Measurements from ENCODE around the gene NME2. TPM values are rescaled to one million over a fixed set of nuclear protein-coding genes. Genes with fewer than 3 reads are reported as not detected.

Gene NME2
- total RNA-seq, 1 experiment from 2014 or later = 529 TPM

GRCh38 chr17:51200846-51201245 is 34.6 kb downstream of the NME2 start:
- no peak for DNase-seq (ENCODE audit: low read depth)

DNA sequence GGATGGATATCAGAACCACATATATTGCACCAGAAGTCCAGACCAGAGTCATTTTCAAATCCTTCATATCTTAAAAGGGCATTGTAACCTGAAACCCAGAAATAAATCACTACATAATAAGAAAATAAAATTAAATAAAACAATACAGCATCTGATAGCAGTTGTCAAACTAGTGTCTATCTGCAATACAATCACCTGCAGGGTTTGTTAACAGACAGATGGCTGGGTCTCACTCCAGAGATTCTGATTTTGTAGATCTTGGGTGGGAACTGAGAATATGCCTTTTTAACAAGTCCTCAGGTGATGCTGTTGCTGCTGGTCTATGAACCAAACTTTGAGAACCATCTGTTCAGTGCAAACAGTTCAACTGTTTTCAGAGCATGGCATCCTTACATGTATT is 37.6 kb downstream of the NME2 start:
- no peak for DNase-seq (ENCODE audit: low read depth)

- no peak for DNase-seq (ENCODE audit: low read depth)
These were observed 48.7 kb downstream of the NME2 start for GRCh38 chr17:51214920-51215319.

- no peak for DNase-seq (ENCODE audit: low read depth)
These were observed 51.7 kb downstream of the NME2 start for GRCh38 chr17:51217946-51218345.

- no peak for DNase-seq (ENCODE audit: low read depth)
These were observed 55.1 kb downstream of the NME2 start for GRCh38 chr17:51221322-51221721.

Other genes with a start within 250 kb of the NME2 start
- 51.6 and 54.2 TPM in 2 replicates for gene SPAG9, start 45.5 kb upstream of the NME2 start, total RNA-seq (2014; rRNA removed; shearing (Covaris generic))
- 318 and 324 TPM in 2 replicates for gene NME1, start 12.9 kb upstream of the NME2 start, total RNA-seq (2014; rRNA removed; shearing (Covaris generic))
- gene MBTD1, start 93.6 kb downstream of the NME2 start, total RNA-seq (2014; rRNA removed; shearing (Covaris generic)) = 2.6 and 3.8 TPM in 2 replicates
- 112 and 141 TPM in 2 replicates for gene UTP18, start 94.1 kb downstream of the NME2 start, total RNA-seq (2014; rRNA removed; shearing (Covaris generic))

Data from Daoy (cell line).